Measurements from ENCODE around the gene TMOD1. TPM values are rescaled to one million over a fixed set of nuclear protein-coding genes. Genes with fewer than 3 reads are reported as not detected.

The TMOD1 gene
- total RNA-seq, 2 experiments from 2014 or later, result 0.35 to 0.45 TPM

DNA sequence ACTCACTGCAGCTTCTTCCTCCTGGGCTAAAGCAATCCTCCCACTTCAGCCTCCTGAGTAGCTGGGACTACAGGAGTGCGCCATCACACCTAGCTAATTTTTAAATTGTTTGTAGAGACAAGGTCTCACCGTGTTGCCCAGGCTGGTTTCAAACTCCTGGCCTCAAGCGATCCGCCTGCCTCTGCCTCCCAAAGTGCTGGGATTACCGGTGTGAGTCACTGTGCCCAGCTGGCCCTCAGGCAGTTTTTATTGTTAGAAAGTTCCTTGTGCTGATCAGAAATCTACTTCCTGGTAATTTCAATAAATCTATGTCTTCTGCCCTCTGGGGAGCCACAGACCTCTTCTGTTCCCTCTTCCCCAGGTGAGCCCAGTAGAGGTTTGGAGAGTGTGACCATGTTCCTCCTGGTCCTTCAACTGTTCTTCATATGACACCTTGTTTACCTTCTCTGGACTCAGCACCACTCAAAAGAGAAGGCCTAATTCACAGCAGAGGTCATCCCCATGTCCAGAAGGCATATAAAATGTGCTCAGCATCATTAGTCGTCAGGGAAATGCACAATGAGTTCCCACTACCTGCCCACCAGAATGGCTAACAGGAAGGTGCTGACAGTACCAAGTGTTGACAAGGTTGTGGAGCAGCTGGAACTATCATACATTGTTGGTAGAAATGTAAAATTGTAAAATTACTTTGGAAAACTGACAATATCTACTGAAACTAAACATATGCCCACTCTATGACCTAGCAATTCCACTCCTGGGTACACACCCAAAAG lies 10.4 kb downstream of the TMOD1 start:
- no peaks in the 10 kb centered on the region for H3K36me3 Mint-ChIP-seq (ENCODE audit: low read depth)
- ChIA-PET POLR2A (no interaction called here), CTCF (interaction anchor here (1.1 to 2.1 kb wide), 4 partner anchors 8 to 104 kb away, joined by 3 to 8 read pairs (median 4); partner anchors contain the start of gene TMOD1)
- H3K27me3 Mint-ChIP-seq, result peaks cover 6% of the 10 kb centered on the region
- H3K27ac Mint-ChIP-seq, result no peak overlapping the region
- H3K4me1 Mint-ChIP-seq, result peaks cover 9% of the 10 kb centered on the region
- H3K9me3 Mint-ChIP-seq, result no peaks in the 10 kb centered on the region
- H3K4me3 Mint-ChIP-seq, result no peak overlapping the region
- DNase-seq, result no peak

DNA sequence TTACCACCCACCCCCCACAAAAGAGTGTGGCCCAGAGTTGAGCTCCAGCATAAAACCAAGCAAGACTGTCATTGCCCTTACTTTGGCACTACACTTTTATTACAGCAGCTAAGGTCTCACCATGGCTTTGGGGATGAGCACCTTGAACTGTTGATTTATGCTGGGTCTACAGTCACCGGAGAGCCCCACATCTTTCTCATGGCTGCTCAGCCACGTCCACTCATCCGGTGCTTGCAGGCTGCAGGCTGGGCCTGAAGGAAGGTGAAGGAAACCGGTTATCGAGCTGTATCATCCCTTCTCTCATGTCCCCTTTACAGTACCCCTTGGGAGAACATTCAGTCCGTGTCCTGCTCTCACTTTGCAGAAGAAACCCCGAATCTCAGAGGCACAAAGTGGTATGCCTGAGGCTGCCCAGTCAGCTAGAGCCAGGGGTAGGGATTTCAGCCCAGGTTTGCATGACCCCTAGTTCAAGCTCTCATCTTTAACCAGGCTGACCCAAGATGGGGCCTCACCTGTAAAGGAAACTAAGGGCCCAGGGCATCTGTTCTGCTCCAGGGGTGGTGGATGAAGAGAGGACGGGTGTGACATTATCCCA lies 11.6 kb downstream of the TMOD1 start:
- POLR2A ChIA-PET, result no interaction called here
- CTCF ChIA-PET, result interaction anchor here (1.3 to 1.6 kb wide), 2 partner anchors 15 to 20 kb away, joined by 3 to 5 read pairs; no protein-coding TSS in a partner anchor
- H3K27ac Mint-ChIP-seq, result no peak overlapping the region
- H3K4me3 Mint-ChIP-seq, result no peak overlapping the region
- H3K9me3 Mint-ChIP-seq, result no peaks in the 10 kb centered on the region
- H3K36me3 Mint-ChIP-seq (ENCODE audit: low read depth), result no peaks in the 10 kb centered on the region
- no peak for DNase-seq
- H3K27me3 Mint-ChIP-seq, result peaks cover 12% of the 10 kb centered on the region
- peaks cover 9% of the 10 kb centered on the region for H3K4me1 Mint-ChIP-seq

DNA sequence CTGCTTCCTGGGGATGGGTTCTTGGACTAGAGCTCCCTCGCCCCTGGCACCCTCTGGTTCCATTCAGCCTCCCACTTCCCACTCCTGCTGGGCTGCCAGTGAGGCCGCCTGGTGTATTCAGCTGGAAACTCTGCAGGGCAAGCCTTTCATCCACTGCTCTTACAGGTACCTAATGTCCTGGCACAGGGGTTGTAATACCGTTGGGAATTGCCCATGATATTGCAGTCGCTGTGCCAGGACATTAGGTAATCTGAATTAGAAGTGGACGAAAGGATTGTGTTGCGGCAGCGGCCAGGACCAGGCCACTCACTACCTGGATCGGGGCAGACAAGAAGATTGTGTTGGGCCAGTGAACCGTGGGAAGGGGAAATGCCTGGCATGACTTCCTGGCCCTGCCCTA lies 13.1 kb downstream of the TMOD1 start:
- Mint-ChIP-seq H3K36me3 (ENCODE audit: low read depth) (no peaks in the 10 kb centered on the region), H3K9me3 (no peaks in the 10 kb centered on the region), H3K27me3 (peaks cover 26% of the 10 kb centered on the region), H3K4me3 (no peak overlapping the region), H3K4me1 (peaks cover 9% of the 10 kb centered on the region), H3K27ac (no peak overlapping the region)
- DNase-seq, result no peak
- ChIA-PET POLR2A (no interaction called here), CTCF (interaction anchor here (1.0 to 1.6 kb wide), 3 partner anchors 12 to 84 kb away, joined by 3 to 5 read pairs (median 3); no protein-coding TSS in a partner anchor)

DNA sequence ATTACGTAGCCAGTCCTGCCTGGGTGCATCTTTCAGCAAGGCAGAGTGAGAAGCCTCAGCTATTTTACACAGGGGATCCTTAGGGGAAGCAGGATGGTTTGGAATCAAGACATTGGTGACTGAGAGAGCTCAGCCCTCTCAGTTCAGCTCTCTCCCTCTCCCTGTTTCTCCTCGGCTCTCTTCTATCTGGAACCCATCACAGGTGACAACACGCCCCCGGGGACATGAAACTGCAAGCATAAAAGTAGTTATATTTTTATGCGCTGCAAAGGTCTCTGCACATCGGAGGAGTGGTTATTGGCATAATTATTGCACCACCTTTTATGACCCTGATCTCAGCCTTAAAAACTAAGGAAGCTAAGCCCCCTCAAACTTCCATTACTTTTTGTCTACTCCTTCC lies 14.2 kb downstream of the TMOD1 start:
- POLR2A ChIA-PET, result no interaction called here
- H3K4me3 Mint-ChIP-seq, result no peak overlapping the region
- H3K4me1 Mint-ChIP-seq, result peaks cover 8% of the 10 kb centered on the region
- CTCF ChIA-PET, result interaction anchor here (0.7 to 1.8 kb wide), 3 partner anchors 19 to 104 kb away, joined by 3 to 5 read pairs (median 3); partner anchors contain the start of gene TDRD7
- no peaks in the 10 kb centered on the region for H3K9me3 Mint-ChIP-seq
- H3K36me3 Mint-ChIP-seq (ENCODE audit: low read depth), result no peaks in the 10 kb centered on the region
- DNase-seq, result no peak
- H3K27ac Mint-ChIP-seq, result no peak overlapping the region
- H3K27me3 Mint-ChIP-seq, result peaks cover 31% of the 10 kb centered on the region

DNA sequence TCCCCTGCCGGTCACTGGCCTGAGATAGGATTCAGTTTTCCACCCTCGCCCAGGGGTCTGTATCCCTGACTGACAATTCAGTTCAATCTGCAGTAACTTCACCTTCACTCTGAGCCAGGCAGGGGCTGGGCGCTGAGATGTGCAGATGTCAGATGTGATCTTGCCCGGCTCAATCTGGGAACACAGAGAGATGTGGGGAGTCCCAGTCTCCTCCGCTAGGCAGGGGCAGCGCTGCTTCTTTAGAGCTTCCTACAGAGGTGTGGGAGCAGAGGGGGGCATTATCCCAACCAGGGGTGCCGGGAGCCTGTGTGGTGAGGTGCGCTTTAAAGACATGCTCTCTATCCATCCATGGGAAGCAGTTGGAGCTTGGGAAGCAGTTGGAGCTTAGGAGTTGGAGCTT lies 14.6 kb downstream of the TMOD1 start:
- Mint-ChIP-seq H3K9me3 (no peaks in the 10 kb centered on the region), H3K27me3 (peaks cover 35% of the 10 kb centered on the region), H3K36me3 (ENCODE audit: low read depth) (no peaks in the 10 kb centered on the region), H3K4me3 (no peak overlapping the region), H3K4me1 (peaks cover 3% of the 10 kb centered on the region), H3K27ac (no peak overlapping the region)
- ChIA-PET CTCF (interaction anchor here (1.8 to 3.1 kb wide), 2 partner anchors 10 to 18 kb away, joined by 5 to 9 read pairs; no protein-coding TSS in a partner anchor), POLR2A (no interaction called here)
- DNase-seq, result no peak

DNA sequence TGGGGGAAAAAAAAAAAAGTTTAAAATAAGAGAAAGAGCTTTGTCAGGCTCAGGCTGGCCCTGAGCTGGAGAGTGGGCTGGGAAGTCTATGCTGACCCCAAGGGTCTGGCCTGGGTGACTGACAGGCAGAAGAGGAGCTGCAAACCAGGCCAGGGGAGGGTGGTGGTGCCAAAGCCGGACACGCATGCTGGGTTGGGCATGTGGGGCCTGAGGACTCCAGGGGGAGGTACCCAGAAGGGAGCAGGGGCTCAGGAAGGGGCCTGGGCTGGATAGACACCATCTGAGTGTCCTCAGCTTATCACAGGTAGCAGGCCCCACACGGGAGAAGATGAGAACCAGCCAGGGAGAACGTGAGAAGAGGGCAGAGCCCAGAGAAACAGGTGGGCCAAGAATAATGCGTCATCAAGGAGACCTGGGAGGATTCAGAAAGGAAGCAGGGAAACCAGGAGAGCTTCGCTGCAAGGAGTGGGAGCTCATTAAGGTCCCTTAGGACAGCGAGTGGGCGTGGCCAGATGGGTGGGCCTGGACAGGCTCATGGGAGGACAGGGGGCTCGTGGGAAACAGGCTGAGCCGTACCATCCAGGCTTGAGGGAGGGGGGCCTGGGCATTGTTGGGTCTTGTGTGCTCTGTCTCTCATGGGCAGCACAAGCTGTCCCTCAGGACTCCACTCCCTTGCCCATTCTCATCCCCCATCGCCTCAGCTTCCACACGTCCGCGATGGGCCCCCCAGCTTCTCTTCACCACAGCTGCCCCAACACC lies 16.0 kb downstream of the TMOD1 start:
- Mint-ChIP-seq H3K27ac (no peak overlapping the region), H3K4me3 (no peak overlapping the region), H3K4me1 (no peaks in the 10 kb centered on the region), H3K9me3 (no peaks in the 10 kb centered on the region), H3K27me3 (peaks cover 36% of the 10 kb centered on the region), H3K36me3 (ENCODE audit: low read depth) (no peaks in the 10 kb centered on the region)
- CTCF ChIA-PET, result interaction anchor here (1.0 to 3.1 kb wide), 4 partner anchors 8 to 59 kb away, joined by 3 to 9 read pairs (median 7); no protein-coding TSS in a partner anchor
- POLR2A ChIA-PET, result no interaction called here
- DNase-seq, result no peak

DNA sequence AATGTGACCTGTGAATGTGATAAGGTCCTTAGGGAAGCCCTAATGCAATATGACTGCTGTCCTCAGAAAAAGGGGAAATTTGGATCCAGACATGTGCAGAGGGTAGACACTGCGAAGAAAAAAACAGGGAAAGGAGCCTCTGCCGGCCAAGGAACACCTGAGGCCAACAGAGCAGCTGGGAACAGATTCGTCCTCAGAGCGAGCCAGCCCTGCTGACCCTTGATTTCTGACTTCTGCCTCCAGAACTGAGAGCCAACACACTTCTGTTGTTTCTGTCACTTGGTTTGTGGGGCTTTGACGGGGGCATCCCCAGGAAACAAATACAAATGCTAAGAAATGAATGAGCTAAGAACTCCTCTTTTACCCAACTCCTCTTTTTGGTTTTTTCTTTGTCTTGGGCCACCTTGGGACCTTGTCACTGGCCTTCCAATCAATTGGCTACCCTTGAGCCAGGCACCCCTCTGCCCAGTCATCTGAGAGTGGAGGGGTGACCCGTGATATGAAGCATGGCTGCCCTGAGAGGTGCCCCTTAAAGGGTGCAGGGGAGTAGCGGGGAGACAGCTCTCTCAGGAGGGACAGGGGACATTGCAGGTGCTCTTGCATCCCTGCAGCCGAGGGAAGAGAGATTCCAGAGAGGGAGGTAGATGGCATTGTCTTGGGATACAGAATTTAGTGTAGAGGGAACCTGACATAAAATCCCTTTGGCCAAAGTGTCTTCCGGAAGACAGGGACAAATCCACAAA lies 16.9 kb downstream of the TMOD1 start:
- ChIA-PET CTCF (interaction anchor here (0.9 to 3.1 kb wide), 3 partner anchors 9 to 44 kb away, joined by 4 to 9 read pairs (median 9); no protein-coding TSS in a partner anchor), POLR2A (no interaction called here)

DNA sequence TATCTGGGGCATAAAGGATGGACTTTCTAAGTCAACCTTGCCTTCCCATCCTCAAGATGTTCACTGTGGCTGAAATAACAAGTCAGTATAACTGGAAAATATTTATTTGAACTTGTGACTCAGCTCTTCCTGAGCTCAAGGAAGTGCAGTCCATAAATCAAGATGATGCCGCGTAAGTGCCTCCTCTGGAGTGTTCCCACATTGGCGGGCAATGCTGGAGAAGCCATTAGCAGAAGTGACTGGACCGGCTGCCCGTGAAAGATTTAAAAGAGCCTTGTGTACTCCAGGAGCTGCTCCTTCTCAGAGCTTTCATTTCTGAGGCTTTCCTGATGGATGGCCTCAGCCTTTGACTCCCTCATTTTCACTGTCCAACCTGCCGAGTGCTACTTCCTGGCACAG lies 17.4 kb downstream of the TMOD1 start:
- H3K27ac Mint-ChIP-seq, result no peak overlapping the region
- DNase-seq, result no peak
- no peaks in the 10 kb centered on the region for H3K9me3 Mint-ChIP-seq
- ChIA-PET POLR2A (no interaction called here), CTCF (interaction anchor here (0.9 to 3.1 kb wide), 3 partner anchors 10 to 45 kb away, joined by 4 to 9 read pairs (median 9); no protein-coding TSS in a partner anchor)
- H3K4me3 Mint-ChIP-seq, result no peak overlapping the region
- H3K4me1 Mint-ChIP-seq, result no peaks in the 10 kb centered on the region
- no peaks in the 10 kb centered on the region for H3K36me3 Mint-ChIP-seq (ENCODE audit: low read depth)
- peaks cover 36% of the 10 kb centered on the region for H3K27me3 Mint-ChIP-seq

More for the DNA sequence above, 16.9 kb downstream of the TMOD1 start:
- H3K27me3 Mint-ChIP-seq, result peaks cover 36% of the 10 kb centered on the region
- H3K4me3 Mint-ChIP-seq, result no peak overlapping the region
- DNase-seq, result no peak
- H3K9me3 Mint-ChIP-seq, result no peaks in the 10 kb centered on the region
- H3K4me1 Mint-ChIP-seq, result no peaks in the 10 kb centered on the region
- no peaks in the 10 kb centered on the region for H3K36me3 Mint-ChIP-seq (ENCODE audit: low read depth)
- H3K27ac Mint-ChIP-seq, result no peak overlapping the region

DNA sequence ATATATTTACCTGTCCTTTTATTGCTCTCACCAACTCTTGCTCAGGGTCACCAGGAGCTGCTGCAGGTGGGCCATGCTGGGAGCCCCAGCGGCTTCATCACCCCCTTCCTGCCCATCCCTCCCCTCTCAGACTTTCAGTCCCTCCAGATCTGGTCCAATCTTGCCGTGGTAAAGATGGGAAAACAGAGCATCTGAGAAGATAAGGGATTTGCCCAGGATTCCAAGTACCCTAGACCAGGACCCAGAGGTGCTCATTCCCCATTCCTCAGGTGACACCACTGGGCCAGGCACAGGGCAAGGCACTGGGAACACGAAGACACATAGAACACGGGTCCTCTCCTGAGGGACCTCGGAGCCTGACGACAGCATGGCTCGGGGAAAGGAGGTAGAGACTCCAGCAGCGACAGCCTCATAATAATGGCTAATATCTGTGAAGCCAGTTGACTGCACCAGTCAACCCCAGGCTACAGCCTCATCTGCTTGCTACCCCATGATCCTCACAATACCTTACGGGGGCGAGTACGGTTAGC lies 18.0 kb downstream of the TMOD1 start:
- DNase-seq, result no peak
- CTCF ChIA-PET, result interaction anchor here (0.9 to 3.1 kb wide), 3 partner anchors 8 to 45 kb away, joined by 3 to 9 read pairs (median 4); no protein-coding TSS in a partner anchor
- Mint-ChIP-seq H3K4me1 (no peaks in the 10 kb centered on the region), H3K9me3 (no peaks in the 10 kb centered on the region), H3K4me3 (no peak overlapping the region), H3K27me3 (peaks cover 36% of the 10 kb centered on the region), H3K27ac (no peak overlapping the region), H3K36me3 (ENCODE audit: low read depth) (no peaks in the 10 kb centered on the region)
- POLR2A ChIA-PET, result no interaction called here

DNA sequence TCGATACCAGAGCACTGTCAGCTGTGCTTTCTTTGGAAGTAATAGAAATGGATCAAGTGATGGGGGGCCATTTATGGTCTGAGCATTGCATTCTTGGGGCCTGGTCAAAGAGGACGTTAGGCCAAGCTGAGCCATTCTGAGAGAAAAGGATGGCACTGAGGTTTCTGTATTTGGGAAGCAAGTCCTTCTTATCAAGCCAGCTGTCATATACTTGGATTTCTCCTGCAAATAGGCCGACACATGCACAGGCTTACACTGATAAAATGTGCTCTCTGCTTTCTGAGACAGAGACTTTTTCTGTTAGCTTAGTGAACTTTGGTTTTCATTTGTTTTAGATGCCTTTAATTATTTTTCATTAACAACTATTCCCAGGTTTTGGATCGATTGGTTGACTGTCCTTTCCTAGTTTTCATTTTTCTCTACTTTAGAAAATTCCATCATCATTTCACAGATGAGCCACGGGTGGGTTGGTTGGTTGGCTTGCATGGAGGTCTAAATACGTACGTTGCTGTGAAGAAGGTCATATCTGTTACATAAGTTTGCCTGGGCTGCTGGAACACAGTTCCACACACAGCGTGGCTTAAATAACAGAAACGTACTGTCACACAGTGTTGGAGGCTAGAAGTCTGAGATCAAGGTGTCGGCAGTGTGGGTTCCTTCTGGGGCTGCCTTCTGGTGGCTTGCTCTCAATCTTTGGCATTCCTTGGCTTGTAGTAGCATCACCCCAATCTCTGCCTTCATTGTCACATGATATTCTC lies 20.3 kb downstream of the TMOD1 start:
- Mint-ChIP-seq H3K27ac (no peak overlapping the region), H3K4me3 (no peak overlapping the region), H3K4me1 (no peaks in the 10 kb centered on the region), H3K36me3 (ENCODE audit: low read depth) (no peaks in the 10 kb centered on the region), H3K9me3 (no peaks in the 10 kb centered on the region), H3K27me3 (peaks cover 30% of the 10 kb centered on the region)
- CTCF ChIA-PET, result no interaction called here
- DNase-seq, result no peak
- POLR2A ChIA-PET, result no interaction called here

DNA sequence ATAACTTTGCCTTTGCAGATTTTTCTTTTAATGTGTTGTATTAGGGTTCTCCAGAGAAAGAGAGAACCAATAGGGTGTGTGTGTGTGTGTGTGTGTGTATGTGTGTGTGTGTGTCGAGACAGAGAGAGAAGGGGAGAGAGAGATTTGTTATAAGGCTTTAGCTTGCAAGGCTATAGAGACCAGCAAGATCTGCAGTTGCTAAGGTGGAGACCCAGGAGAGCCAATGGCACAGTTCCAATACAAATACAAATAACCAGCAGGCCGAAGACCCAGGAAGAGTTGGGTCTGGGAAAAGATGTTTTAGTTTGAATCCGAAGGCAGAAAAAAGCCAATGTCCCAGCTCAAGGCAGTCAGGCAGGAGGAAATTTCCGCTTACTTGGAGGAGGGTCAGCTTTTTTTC lies 23.0 kb downstream of the TMOD1 start:
- Mint-ChIP-seq H3K36me3 (ENCODE audit: low read depth) (no peaks in the 10 kb centered on the region), H3K27ac (no peak overlapping the region), H3K4me1 (peaks cover under 1% of the 10 kb centered on the region), H3K4me3 (no peak overlapping the region), H3K9me3 (no peaks in the 10 kb centered on the region), H3K27me3 (peaks cover 11% of the 10 kb centered on the region)
- POLR2A ChIA-PET, result no interaction called here
- DNase-seq, result no peak
- CTCF ChIA-PET, result no interaction called here

All from activated CD4-positive, alpha-beta T cell treated with anti-CD3 and anti-CD28 coated beads, Interleukin-2, amount 10 ng/mL, durations not matched to agents 7 days and 5 days (primary cell).